NCI-H187 treated with DMSO at 0.1 percent for 48 hours (cell line): ENCODE measurements around the gene OR8B4.
"Not testable (repeated sequence)": the region's sequence is repeated elsewhere in the genome, so short reads cannot be mapped to it uniquely, and the experiment has no call there.

Experiments
- DNase-seq: peaks from one replicate; lab custom pipeline; 2025; lab: John Stamatoyannopoulos, UW

Gene OR8B4, protein sequence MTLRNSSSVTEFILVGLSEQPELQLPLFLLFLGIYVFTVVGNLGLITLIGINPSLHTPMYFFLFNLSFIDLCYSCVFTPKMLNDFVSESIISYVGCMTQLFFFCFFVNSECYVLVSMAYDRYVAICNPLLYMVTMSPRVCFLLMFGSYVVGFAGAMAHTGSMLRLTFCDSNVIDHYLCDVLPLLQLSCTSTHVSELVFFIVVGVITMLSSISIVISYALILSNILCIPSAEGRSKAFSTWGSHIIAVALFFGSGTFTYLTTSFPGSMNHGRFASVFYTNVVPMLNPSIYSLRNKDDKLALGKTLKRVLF

DNA sequence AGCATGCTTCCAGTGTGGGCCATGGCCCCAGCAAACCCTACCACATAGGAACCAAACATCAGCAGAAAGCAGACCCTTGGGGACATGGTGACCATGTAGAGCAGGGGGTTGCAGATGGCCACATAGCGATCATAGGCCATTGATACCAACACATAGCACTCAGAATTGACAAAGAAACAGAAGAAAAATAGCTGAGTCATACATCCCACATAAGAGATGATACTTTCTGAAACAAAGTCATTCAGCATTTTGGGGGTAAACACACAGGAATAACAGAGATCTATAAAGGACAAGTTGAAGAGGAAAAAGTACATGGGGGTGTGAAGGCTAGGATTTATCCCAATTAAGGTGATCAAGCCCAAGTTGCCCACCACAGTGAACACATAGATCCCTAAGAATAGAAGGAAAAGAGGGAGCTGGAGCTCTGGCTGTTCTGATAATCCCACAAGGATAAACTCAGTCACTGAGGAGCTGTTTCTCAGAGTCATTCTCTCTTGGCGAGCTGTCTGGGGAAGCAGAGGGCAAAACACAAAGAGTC lies at the start of gene OR8B4:
Gene OR8B4 (minus strand): TSS at position 488 of the 538 bp plus-strand sequence. CDS start 0 bp downstream, at position 488.
- no peak for DNase-seq

DNA sequence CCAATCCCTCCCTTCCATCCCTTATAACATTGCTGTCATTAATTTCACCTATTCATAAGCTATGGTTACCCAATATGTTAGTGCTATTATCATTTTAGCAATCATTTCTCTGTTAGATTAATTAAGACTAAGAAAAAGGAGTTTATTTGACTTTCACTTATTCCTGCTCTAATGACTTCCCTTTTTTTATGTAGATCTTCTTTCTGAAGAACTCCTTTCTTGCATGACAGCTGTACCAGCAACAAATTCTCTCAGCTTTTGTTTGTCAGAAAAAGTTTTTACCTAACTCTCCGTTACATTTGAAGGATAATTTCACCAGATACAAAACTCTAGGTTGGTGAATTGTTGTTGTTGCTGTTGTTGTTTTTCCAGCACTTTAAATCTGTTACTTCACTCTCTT lies 49.4 kb upstream of the OR8B4 start:
- DNase-seq, result no peak

DNA sequence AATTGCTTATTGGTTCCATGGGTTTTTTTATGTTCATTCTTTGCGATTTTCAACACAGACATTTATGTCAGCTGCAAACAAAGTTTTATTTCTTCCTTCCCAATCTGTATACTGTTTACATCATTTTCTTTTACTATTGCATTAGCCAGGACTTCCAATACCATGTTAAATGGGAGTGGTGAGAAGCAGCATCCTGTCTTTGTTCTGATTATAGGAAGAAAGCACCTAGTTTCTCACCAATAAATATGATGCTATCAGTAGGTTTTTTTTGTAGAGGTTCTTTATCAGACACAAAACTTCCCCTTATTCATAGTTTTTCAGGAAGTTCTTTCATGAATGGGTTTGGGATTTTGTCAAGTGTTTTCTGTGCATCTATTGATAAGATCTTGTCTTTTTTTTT lies 48.8 kb upstream of the OR8B4 start:
- DNase-seq, result no peak

DNA sequence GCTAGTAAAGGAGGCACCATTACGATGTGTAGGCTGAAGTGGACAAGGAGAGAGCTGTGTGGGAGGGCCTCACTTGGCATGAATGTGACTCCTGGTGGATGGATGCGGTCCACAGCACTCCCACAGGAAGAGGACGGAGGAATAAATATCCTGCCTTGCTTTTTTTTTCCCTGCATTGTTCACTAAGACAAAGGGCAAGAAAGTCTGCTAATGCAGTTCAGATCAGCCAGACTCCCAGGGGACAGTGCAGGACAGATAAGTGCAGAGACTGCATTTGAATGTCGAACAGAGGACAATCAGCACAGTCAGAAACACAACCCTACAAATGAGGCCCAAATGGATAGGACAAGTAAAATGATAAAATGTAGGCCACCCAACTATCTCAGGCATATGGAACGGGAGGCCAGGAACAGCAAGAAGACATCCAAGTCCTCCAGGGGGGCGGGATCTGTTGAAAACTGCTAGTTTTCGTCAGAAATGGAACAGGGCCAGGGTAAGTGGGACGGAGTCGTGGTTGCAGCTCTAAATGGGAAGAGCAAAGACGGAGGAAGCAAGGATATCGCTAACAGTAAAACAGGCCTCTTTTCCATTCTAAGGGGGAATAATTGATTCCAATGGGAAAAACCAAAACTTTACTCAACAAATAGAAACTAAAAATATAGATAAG lies 46.0 kb upstream of the OR8B4 start:
- DNase-seq, result no peak

DNA sequence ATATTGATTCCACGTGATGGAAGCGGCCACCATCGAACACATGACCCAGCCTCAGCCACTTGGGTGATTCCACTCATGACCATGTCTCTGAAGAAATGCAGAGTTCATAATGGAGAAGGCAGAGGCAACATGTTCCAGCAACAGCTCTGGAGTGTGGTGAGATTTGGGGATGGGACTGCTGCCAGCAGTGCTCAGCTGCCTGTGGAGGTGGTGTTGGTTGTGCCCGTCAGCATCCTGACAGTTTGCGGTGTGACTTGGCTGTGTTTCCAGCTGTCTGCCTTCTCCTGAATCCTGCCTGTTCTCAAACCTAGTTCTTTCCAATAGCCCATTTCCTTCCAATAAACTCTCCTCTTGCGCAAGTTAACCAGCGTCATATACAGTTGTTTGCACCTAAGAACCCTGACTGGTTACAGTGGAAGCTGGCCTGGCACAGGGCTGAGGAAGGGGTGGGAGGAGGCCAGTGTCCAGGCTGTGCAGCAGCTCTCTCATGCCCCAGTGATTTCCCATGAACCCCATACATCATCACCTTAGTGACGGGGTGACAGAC lies 42.8 kb upstream of the OR8B4 start:
- no peak for DNase-seq

DNA sequence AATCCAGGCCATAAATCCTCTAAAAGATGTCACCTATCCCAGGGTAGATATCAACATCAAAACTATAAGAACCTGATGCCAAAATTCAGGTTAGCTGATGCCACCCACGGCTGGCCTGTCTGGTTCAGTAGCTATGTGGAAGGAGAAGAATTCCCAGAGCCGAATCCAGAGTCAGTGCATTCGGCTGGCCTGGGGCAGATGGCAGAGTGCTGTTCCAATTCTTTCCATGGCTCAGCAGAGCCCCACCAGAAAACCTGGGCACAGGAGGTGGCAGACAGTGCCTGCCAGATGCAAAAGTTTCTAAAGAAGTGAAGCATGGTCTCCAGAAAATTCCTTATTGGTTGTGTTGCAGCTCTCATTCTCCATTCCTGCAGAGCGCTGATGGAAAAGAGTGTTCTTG lies 40.7 kb upstream of the OR8B4 start:
- DNase-seq, result no peak

DNA sequence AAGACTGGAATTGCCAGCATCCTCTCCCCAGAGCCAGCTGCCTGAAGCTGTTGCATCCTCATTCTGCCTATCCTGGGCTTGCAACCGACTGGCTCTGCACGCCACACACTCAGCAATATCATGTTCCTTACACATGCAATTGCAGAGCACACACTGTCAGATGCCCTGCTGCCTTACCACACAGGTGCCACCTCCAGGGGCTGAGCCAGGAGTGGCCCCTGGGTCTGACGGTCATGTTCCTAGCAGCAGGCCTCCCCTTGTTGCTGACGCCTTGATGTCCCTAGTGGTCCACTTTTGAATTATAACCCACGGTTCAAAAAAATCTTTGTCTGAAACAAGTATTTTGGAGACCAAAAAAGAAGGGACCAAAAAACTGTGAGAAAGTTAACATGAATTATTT lies 39.3 kb upstream of the OR8B4 start:
- DNase-seq, result no peak

DNA sequence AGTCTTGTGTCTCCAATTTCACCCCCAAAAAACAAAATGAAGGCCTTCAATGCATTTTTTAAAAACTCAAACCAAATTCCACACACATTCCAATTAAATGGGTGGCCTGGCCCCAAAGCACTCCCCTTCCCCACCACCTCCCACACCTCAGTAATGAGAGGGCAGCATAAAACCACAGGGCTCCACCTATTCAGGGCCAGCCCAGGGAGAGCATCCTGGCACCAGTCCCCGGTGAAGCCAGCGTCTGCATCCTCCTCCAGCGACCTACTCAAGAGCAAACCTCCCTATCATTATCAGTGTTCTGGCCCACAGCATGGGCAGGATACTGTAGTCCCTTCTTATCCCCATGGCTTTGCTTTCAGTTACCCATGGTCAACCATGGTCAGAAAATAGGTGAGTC lies 38.7 kb upstream of the OR8B4 start:
- DNase-seq, result no peak

DNA sequence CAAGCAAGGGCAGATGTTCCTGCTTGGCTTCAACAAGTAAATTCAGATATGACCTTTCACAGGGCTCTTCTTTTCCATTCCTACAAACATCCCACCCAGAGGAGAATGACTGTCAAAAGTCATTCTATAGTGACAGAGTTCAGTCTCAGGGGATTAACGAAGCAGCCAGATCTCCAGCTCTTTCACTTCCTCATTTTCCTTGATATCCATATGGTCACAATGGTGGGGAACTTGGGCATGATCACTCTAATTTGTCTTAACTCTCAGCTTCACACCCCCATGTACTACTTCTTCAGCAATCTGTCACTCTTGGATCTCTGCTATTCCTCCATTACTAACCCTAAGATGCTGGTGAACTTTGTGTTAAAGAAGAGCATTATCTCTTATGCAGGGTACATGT lies 35.8 kb upstream of the OR8B4 start:
- no peak for DNase-seq

DNA sequence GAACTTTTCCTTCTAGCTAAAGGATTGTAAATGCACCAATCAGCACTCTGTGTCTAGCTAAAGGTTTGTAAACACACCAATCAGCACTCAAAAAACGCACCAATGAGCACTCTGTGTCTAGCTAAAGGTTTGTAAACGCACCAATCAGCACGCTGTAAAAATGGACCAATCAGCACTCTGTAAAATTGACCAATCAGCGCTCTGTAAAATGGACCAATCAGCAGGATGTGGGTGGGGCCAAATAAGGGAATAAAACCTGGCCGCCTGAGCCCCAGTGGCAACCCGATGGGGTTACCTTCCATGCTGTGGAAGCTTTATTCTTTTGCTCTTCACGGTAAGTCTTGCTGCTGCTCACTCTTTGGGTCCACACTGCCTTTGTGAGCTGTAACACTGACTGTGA lies 34.7 kb upstream of the OR8B4 start:
- DNase-seq, result not testable (repeated sequence)

DNA sequence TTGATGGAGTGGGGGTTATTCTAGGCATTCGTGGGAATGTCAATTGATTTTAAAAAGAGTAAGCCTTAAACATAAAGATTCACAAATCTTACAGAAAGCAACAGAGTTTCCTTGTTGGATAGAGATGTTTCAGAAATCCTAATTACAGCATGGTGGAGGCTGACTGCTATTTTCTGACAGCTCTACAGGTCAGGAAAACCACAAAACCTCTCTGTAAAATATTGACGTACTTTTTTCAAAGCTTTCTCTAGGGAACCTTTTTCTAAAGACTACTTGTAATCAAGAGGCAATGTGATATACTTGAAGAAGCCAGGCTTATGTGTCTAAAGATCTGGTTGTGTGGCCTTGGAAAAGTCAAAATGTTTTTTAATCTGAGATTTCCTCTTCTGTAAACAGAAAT lies 29.9 kb upstream of the OR8B4 start:
- DNase-seq, result no peak

DNA sequence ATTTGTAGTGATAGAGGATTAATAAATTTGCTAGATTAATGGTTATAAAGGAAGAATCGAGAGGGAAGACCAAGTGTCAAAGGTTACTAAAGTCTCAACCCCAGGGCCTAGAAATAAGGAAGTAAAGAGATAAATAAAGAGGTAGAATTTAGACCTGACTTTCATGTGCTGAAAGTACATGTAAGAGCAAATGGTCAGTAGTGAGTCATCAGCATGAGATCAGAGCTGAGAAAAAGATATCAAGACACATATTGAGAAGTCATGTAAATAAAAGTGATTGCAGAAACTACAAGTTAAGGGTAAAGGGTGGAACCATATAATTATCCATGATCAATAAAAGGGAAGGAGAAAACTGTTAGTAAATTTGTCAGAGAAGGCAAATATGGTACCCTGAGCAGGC lies 22.2 kb upstream of the OR8B4 start:
- DNase-seq, result no peak

DNA sequence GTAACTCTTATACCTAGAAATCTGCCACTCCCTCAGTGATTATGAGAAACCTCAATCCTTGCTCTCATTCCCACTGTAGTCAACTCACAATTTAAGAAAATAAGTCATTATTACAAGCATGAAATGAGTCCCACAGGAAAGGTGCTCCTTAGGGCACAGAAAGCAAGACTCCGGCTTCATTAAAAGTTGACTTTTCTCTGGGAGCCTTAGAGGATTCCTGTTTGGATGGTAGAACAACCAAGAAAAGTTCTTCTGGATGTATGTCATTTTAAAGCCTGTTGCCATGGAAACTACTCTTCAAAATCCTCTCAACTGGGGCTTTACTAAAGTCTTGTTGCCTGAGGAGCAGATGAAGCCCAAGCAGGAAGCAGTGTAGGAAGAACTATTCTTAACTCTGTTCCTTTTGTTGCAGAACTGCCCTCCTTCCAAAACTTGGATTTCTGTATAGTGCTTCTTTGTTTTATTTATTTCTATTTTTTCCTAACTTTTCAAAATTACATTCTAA lies 21.0 kb upstream of the OR8B4 start, which contains the start of gene OR8B8:
Gene OR8B8 (minus strand): TSS at position 51 of the 505 bp plus-strand sequence. CDS start 4,611 bp downstream, outside the sequence.
- no peak for DNase-seq

DNA sequence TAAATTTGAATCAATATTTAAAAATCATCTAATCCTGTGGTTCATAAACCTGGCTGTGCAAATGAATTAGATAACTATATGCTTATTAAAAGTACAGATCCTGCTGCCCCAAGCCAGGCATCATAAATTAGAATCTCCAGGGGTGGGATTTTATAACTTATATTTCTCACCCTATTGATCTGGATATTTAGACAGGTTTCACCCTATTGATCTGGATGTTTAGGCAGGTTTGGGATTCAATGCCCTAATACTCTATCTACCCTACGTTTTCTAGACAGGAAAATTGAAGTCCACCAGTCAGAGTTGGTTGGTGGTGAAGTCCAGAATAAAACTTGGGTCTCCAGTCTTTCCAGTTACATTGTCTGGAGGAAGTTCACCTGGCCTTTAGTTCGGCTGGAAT lies 18.2 kb upstream of the OR8B4 start:
- DNase-seq, result no peak

DNA sequence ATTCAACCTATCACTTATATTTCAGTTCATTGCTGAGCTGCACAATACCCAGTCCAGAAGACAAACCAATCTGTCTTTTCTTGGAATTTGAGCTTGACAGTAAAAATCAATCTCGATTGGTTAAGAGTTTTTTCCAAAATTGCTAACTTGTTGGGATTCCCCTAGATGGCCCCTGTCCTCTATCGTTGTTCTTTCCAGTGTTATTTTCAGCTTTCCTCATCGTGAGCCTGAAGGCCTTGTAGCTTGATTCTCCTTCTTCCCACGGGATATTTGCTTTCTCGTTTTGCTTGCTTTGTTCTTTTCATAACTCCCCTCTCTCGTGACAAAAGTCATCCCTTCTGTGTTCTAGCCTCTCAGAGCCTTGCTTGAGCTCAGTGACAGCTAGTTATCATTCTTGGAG lies 17.8 kb upstream of the OR8B4 start:
- DNase-seq, result no peak

DNA sequence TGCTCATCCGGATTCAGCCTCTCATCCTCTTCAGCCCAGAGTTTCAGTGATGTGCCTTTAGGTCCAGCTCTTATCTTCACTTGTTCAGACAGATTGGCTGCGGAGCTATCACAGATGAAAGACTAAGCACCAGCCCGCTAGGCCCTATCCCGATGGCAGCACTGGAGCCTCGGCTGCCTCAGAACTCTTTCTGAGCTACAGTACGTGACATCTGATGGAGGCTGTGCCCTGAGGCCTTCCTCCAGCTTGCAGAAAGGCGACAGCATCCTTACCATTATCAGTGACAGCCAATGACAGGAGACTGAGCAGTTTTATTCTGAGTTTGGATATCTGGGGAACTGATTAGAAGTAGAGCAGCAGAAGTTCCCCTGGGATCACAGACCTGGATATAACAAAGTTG lies 16.8 kb upstream of the OR8B4 start:
- no peak for DNase-seq

DNA sequence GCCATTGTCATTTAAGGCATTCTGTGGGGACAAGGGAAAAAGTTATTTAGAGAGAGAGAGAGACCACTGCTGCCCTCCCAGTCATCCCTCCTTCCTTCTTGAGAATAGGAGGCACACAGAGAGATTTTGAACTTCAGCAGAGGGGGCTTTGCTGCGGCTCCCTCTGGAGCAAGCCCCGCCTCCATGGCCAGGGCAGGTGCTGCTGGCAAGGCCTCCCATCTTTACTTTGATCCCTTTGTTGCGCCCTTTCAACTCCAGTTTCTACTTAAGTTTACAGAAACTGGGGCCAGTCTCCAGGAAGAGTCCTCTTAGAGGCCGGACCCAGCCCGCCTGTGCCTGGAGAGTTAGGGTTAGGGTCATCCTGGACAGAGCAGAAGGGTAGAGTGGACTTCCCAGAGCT lies 16.4 kb upstream of the OR8B4 start:
- DNase-seq, result no peak

DNA sequence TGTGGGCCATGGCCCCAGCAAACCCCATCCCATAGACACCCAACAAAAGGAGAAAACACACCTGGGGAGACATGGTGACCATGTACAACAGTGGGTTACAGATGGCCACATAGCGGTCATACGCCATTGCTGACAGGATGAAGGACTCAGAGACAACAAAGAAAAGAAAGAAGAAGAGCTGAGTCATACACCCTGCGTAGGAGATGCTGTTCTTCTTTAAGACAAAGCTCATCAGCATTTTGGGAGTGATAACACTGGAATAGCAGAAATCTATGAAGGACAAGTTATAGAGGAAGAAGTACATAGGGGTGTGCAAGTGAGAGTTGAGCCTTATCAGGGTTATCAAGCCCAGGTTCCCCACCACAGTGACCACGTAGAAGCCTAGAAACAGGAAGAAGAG lies 15.9 kb upstream of the OR8B4 start:
- DNase-seq, result no peak

DNA sequence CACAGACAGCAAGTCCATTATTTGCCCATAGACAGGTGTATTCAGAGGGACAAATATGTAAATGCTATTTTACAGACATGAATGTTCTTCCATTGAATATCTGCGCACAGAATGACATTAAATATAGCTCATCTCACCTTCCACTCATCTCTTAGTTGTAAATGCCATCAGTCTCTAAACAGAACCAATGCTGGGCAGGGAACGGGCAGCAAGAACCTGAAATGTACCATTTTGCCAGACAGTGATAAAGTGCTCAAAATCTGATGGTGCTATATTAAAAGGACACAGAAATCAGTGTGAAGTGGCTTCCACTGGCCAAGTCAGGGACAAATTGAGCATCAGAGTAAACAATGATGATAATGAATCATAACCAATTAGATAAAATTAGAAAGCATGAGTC lies 10.0 kb upstream of the OR8B4 start:
- DNase-seq, result no peak

DNA sequence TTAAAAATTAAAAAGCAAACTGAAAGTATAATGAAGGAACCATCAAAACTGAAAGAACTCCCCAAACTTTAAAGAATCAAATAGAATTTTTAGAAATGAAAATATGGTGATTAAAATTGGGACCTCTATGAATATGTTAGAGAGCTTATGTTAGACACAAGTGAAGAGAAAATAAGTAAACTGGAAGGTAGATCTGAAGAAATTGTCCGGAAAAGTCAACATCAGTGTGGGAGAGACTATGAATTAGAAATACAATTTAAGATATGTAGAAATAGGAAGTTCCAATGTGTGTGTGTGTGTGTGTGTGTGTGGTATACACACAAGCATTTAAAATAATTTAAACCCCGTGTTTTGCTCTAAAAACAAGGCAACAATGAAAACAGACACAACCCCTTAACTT lies 4.9 kb upstream of the OR8B4 start:
- DNase-seq, result no peak

DNA sequence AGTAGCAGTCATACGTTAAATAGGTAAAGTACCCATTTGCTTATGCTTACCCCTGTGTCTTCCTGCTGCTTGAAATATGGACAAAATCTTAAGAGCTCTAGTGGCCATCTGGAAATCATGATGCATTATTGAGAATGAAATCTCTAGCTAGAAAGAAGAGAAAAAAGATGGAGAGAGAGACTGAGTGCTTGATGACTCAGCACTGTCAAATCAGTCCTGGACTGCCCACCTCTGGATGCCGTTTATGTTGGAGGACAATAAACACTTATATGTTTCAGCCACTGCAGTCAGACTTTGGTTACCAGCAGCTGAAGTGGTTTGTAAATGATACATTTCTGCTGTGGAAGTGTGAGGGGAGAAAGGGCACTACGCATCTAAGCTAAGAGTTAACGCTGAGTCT lies 3.6 kb downstream of the OR8B4 start:
- DNase-seq, result no peak

DNA sequence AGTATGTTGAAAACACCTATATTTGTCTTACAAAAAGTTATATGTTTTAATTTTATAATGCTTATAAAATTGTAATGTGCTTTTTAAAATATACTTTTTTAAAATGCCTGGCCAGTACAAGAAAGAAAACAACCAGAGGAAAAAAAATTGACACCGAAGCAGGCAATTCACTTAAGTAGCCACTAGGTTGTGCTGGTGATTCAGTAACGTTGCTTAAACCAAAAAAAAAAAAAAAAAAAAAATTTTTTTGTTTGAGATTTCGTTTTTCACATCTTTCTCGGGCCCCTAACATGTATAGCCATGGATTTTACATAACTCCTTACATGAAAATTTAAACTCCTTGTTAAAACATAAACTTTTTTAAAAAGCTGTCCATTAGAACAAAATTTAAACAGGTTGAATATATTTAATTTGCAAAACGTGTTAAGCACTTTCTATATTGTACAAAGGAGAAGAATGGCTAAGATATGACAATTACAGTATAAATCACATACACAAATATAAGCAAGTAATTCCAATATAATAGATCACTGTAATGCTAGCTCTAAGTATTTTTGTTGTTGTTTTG lies 9.2 kb downstream of the OR8B4 start:
- no peak for DNase-seq

DNA sequence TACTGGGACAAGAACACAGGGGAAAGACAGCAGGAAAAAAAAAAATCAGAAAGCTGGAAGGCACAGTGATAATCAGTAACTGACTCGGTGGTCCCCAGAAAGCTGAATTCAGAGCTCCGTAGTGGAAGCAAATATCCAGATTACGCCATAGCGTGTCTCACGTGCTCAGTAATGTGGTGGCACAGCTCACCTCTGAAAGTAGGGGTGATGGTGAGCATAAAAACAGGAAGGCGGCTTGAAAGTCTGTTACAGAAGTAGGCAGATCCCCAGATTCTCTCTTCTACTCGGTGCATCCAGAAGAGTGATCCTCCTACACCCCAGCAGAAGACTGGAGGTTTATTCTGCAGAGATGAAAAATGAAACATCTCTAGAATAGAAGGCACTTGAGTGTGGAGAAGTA lies 14.8 kb downstream of the OR8B4 start:
- no peak for DNase-seq
